GM18520 (cell line): ENCODE data around the gene DCLK2.

Experiments
- ATAC-seq: cut with Tn5 transposase; IDR thresholded peaks from one replicate; pipeline ENCODE4 v1.9.1; 2021; ENCODE audit not compliant: unreplicated experiment

Gene DCLK2

GRCh38 chr4:150078041-150078578 is at the start of gene DCLK2:
TSS of gene DCLK2 (plus strand) at chr4:150078445. CDS start at chr4:150079028, 583 bp downstream.
- no peak for ATAC-seq

GRCh38 chr4:150032541-150032940 is 45.7 kb upstream of the DCLK2 start:
- ATAC-seq = no peak

GRCh38 chr4:150033081-150033480 is 45.2 kb upstream of the DCLK2 start:
- ATAC-seq = no peak

- ATAC-seq = no peak
Measured at GRCh38 chr4:150033901-150034300, 44.3 kb upstream of the DCLK2 start.

GRCh38 chr4:150037251-150037856 is 40.9 kb upstream of the DCLK2 start:
- ATAC-seq = no peak

GRCh38 chr4:150038335-150039076 is 39.7 kb upstream of the DCLK2 start:
- ATAC-seq = peak; percentile 87

- no peak for ATAC-seq
Measured at GRCh38 chr4:150039274-150040127, 38.7 kb upstream of the DCLK2 start.

GRCh38 chr4:150044517-150044916 is 33.7 kb upstream of the DCLK2 start:
- no peak for ATAC-seq

GRCh38 chr4:150045410-150045809 is 32.8 kb upstream of the DCLK2 start:
- no peak for ATAC-seq

GRCh38 chr4:150046728-150047217 is 31.5 kb upstream of the DCLK2 start:
- no peak for ATAC-seq

- ATAC-seq = no peak
Measured at GRCh38 chr4:150047546-150047945, 30.7 kb upstream of the DCLK2 start.

GRCh38 chr4:150049682-150050081 is 28.6 kb upstream of the DCLK2 start:
- no peak for ATAC-seq

GRCh38 chr4:150050566-150050965 is 27.7 kb upstream of the DCLK2 start:
- no peak for ATAC-seq

- ATAC-seq = no peak
Measured at GRCh38 chr4:150051111-150051510, 27.1 kb upstream of the DCLK2 start.

- ATAC-seq = no peak
Measured at GRCh38 chr4:150055467-150055866, 22.8 kb upstream of the DCLK2 start.

- ATAC-seq = no peak
Measured at GRCh38 chr4:150056569-150056968, 21.7 kb upstream of the DCLK2 start.

GRCh38 chr4:150061086-150061776 is 17.0 kb upstream of the DCLK2 start:
- ATAC-seq = no peak

GRCh38 chr4:150063128-150063527 is 15.1 kb upstream of the DCLK2 start:
- no peak for ATAC-seq

- no peak for ATAC-seq
Measured at GRCh38 chr4:150065740-150066139, 12.5 kb upstream of the DCLK2 start.

GRCh38 chr4:150067859-150068258 is 10.4 kb upstream of the DCLK2 start:
- ATAC-seq = no peak
